Smooth muscle cell (in vitro differentiated cells): ENCODE results near the gene EPHB1. TPM values are rescaled to one million over a fixed set of nuclear protein-coding genes. Genes with fewer than 3 reads are reported as not detected.

Source experiments
- DNase-seq: peaks from one replicate; lab custom pipeline; 2025; ENCODE audit not compliant: unreplicated experiment; lab: John Stamatoyannopoulos, UW
- H2AFZ ChIP-seq: fragments of 200-600 bp; sonication (generic); 2 replicates; pipeline ENCODE4 v1.6.0; 2016; ENCODE audit warnings: antibody characterized with exemption, low read depth, mild to moderate bottlenecking
- H3F3A ChIP-seq: fragments of 200-600 bp; sonication (generic); 2 replicates; pipeline ENCODE4 v1.6.0; 2017; ENCODE audit warnings: antibody characterized with exemption, low read depth
- H3K27ac ChIP-seq: fragments of 200-600 bp; sonication (generic); 2 replicates; pipeline ENCODE4 v1.5.1; 2016; ENCODE audit warnings: low read depth, mild to moderate bottlenecking
- H3K27me3 ChIP-seq: fragments of 200-600 bp; sonication (generic); 2 replicates; pipeline ENCODE4 v1.6.1; 2016; ENCODE audit warnings: low read depth, mild to moderate bottlenecking
- H3K36me3 ChIP-seq: fragments of 200-600 bp; sonication (generic); 2 replicates; pipeline ENCODE4 v1.5.1; 2016; ENCODE audit warnings: low read depth
- H3K4me1 ChIP-seq: fragments of 200-600 bp; sonication (generic); 2 replicates; pipeline ENCODE4 v1.5.1; 2016; ENCODE audit warnings: low read depth
- H3K4me2 ChIP-seq: fragments of 200-600 bp; sonication (generic); 2 replicates; pipeline ENCODE4 v1.6.0; 2016; ENCODE audit warnings: mild to moderate bottlenecking
- H3K4me3 ChIP-seq: fragments of 200-600 bp; sonication (generic); 2 replicates; pipeline ENCODE4 v1.5.1; 2016; ENCODE audit warnings: mild to moderate bottlenecking
- H3K79me2 ChIP-seq: fragments of 200-600 bp; sonication (generic); 2 replicates; pipeline ENCODE4 v1.6.0; 2016; ENCODE audit warnings: low read depth, mild to moderate bottlenecking
- H3K9ac ChIP-seq: fragments of 200-600 bp; sonication (generic); 2 replicates; pipeline ENCODE4 v1.6.0; 2016; ENCODE audit warnings: low read depth
- H3K9me3 ChIP-seq: fragments of 200-600 bp; sonication (generic); replicated peaks from 2 replicates; pipeline ENCODE4 v1.5.1; 2016; ENCODE audit warnings: low read depth
- H4K20me1 ChIP-seq: fragments of 200-600 bp; sonication (generic); 2 replicates; pipeline ENCODE4 v1.6.0; 2016; ENCODE audit warnings: low read depth
- CTCF ChIP-seq: fragments of 200-600 bp; sonication (generic); IDR thresholded peaks from 2 replicates; pipeline ENCODE4 v1.5.1; 2017; ENCODE audit warnings: borderline replicate concordance, mild to moderate bottlenecking, antibody characterized with exemption; ENCODE audit not compliant: insufficient read depth, poor library complexity, severe bottlenecking
- WGBS: methylation state at CpG from one replicate; pipeline ENCODE4 v1.1.7; 2016; ENCODE audit warnings: low lambda C conversion rate; 5-methylcytosine and 5-hydroxymethylcytosine counted together
- polyA plus RNA-seq: library from polyadenylated mRNA; unstranded; fragments of >200 nt; fragmentation: Nextera tagmentation; extraction: Ambion mirVana; gene quantifications from 2 replicates; pipeline ENCODE4 v1.2.1, GENCODE V29; 2016
- total RNA-seq: library from RNA; depleted of rRNA; stranded (reverse); fragments of >200 nt; gene quantifications from 2 replicates; pipeline ENCODE4 v1.2.3, GENCODE V29; 2014

Gene EPHB1
- total and polyA plus RNA-seq, 2 experiments from 2014 or later = 2.5 to 2.6 TPM

GRCh38 chr3:134798681-134799311, 3.7 kb downstream of the EPHB1 start:
- Histone ChIP-seq H3K9ac (no peak overlapping the region), H3K4me1 (peaks cover 4% of the 10 kb centered on the region), H3K36me3 (no peaks in the 10 kb centered on the region), H3K4me2 (no peak overlapping the region), H2AFZ (no peak overlapping the region), H3K27ac (no peak overlapping the region), H4K20me1 (no peaks in the 10 kb centered on the region), H3K9me3 (no peaks in the 10 kb centered on the region), H3K79me2 (no peaks in the 10 kb centered on the region), H3F3A (no peaks in the 10 kb centered on the region), H3K27me3 (peaks cover 40% of the 10 kb centered on the region), H3K4me3 (no peak overlapping the region)
- TF ChIP-seq CTCF = no peak
- 82% methylated on average over 9 of the region's 9 CpGs for WGBS
- no peak for DNase-seq

- DNase-seq = no peak
- no peaks in the 10 kb centered on the region for H3K9me3 ChIP-seq
- H3K27me3 ChIP-seq = peaks cover 37% of the 10 kb centered on the region
- no peak overlapping the region for H3K9ac ChIP-seq
- H3F3A ChIP-seq = no peaks in the 10 kb centered on the region
- H2AFZ ChIP-seq = no peak overlapping the region
- H3K36me3 ChIP-seq = no peaks in the 10 kb centered on the region
- no peak overlapping the region for H3K4me3 ChIP-seq
- no peak overlapping the region for H3K27ac ChIP-seq
- no peak for TF ChIP-seq CTCF
- no peaks in the 10 kb centered on the region for H3K79me2 ChIP-seq
- WGBS = 54% methylated on average over 6 of the region's 6 CpGs
- peaks cover 4% of the 10 kb centered on the region for H3K4me1 ChIP-seq
- H4K20me1 ChIP-seq = no peaks in the 10 kb centered on the region
- no peak overlapping the region for H3K4me2 ChIP-seq
These were observed 4.3 kb downstream of the EPHB1 start for GRCh38 chr3:134799393-134799792.

GRCh38 chr3:134801204-134801958, 6.3 kb downstream of the EPHB1 start:
- peaks cover 24% of the 10 kb centered on the region for H3K27me3 ChIP-seq
- H3F3A ChIP-seq = no peaks in the 10 kb centered on the region
- no peak overlapping the region for H3K4me2 ChIP-seq
- TF ChIP-seq CTCF = no peak
- H3K36me3 ChIP-seq = no peaks in the 10 kb centered on the region
- H3K9me3 ChIP-seq = no peaks in the 10 kb centered on the region
- H3K4me1 ChIP-seq = peaks cover 4% of the 10 kb centered on the region
- 94% methylated on average over 6 of the region's 6 CpGs for WGBS
- no peak overlapping the region for H3K27ac ChIP-seq
- no peak overlapping the region for H3K4me3 ChIP-seq
- DNase-seq = no peak
- no peaks in the 10 kb centered on the region for H3K79me2 ChIP-seq
- H4K20me1 ChIP-seq = no peaks in the 10 kb centered on the region
- no peak overlapping the region for H2AFZ ChIP-seq
- no peak overlapping the region for H3K9ac ChIP-seq
